Measurements from ENCODE around the gene GADD45B. TPM values are rescaled to one million over a fixed set of nuclear protein-coding genes. Genes with fewer than 3 reads are reported as not detected.

Gene GADD45B
- total and polyA plus RNA-seq, 10 of the 15 experiments (the other 5 are each of a cell fraction or from before 2014, with no cell fraction given): 2.4 to 180 (median 91.1) TPM

DNA sequence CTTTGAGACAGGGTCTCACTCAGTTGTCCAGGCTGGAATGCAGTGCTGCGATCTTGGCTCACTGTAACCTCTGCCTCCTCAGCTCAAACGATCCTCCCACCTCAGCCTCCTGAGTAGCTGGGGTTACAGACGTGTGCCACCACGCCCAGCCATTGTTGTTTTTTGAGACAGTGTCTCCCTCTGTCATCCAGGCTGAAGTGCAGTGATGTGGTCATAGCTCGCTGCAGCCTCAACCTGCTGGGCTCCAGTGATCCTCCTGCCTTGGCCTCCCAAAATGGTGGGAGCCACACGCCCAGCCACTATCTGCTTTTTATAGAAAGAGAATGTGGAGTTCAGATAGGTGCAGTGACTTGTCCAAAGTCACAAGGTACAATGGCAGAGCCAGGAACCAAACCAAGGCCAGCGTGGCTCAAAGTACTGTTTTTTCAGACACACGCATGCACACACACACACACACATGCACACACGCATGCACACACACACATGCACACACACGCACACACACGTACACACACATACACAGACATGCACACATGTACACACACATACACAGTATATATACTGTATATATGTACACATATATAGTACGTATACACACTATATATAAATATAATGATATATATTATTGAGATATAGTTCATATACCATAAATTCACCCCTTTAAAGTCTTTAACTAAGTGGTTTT is 6.6 kb downstream of the GADD45B start:
- DNase-seq (ENCODE audit: low read depth, low spot score) (no peak), FAIRE-seq (no peak), ATAC-seq (no peak)
- Histone ChIP-seq H3K9ac (ENCODE audit: control insufficient read depth, insufficient read depth, low read length) (no peak overlapping the region), H3K27ac (ENCODE audit: control insufficient read depth, insufficient read depth) (no peak overlapping the region), H3K27me3 (replicated peaks in 1 of 2; ENCODE audit: control insufficient read depth in 2 of 2, insufficient read depth in 2 of 2, low read length in 1 of 2) (no peaks in the 10 kb centered on the region), H4K20me1 (ENCODE audit: control insufficient read depth, insufficient read depth) (no peaks in the 10 kb centered on the region), H3K4me1 (ENCODE audit: control insufficient read depth, insufficient read depth, low read length) (peaks cover 8% of the 10 kb centered on the region), H3K4me2 (ENCODE audit: control insufficient read depth, insufficient read depth) (no peak overlapping the region), H3K36me3 (ENCODE audit: control insufficient read depth in 2 of 2, insufficient read depth in 2 of 2, low read length in 1 of 2) (peaks cover 2% of the 10 kb centered on the region in 2 experiments; a peak in 2 of 4 replicates), H3K79me2 (ENCODE audit: control insufficient read depth, insufficient read depth, low read length) (peaks cover 21% of the 10 kb centered on the region), H2AFZ (ENCODE audit: control insufficient read depth, low read depth, low read length) (no peak overlapping the region), H3K9me3 (replicated peaks; ENCODE audit: control insufficient read depth, insufficient read depth, low read length) (peaks cover 3% of the 10 kb centered on the region; the same call in 1 of the 3 replicates), H3K4me3 (no peak overlapping the region)
- SMC1A ChIA-PET (ENCODE audit: uncharacterized antibody, unreplicated experiment): no interaction called here
- CTCF ChIA-PET: no interaction called here
- RAD21 ChIA-PET (ENCODE audit: unreplicated experiment): no interaction called here
- in situ Hi-C loops (cut with MboI) (no loop called here), intact Hi-C loops (cut with micrococcal nuclease; ENCODE audit: unreplicated experiment) (no loop called here)
- no TSS peak for BruUV-seq (replicated peaks)
- POLR2A ChIA-PET: no interaction called here
- WGBS (ENCODE audit: insufficient coverage, insufficient replicate concordance, low lambda C conversion rate, missing lambda C conversion rate): 66% methylated on average over 12 of the region's 12 CpGs
- TF ChIP-seq, protein P1, sequence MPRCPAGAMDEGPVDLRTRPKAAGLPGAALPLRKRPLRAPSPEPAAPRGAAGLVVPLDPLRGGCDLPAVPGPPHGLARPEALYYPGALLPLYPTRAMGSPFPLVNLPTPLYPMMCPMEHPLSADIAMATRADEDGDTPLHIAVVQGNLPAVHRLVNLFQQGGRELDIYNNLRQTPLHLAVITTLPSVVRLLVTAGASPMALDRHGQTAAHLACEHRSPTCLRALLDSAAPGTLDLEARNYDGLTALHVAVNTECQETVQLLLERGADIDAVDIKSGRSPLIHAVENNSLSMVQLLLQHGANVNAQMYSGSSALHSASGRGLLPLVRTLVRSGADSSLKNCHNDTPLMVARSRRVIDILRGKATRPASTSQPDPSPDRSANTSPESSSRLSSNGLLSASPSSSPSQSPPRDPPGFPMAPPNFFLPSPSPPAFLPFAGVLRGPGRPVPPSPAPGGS (IDR thresholded peaks at IDR 0.05; ENCODE audit: borderline replicate concordance, insufficient read depth, low read depth, low read length, poor library complexity, severe bottlenecking): peak; percentile 56
- no peak for TF ChIP-seq TAF1 (IDR thresholded peaks at IDR 0.05; ENCODE audit: borderline replicate concordance, low read depth, low read length)
- TF ChIP-seq HCFC1 (IDR thresholded peaks at IDR 0.05; ENCODE audit: low read length): no peak
- no peak for TF ChIP-seq YBX1 (IDR thresholded peaks at IDR 0.05)
- no peak for TF ChIP-seq SIX5 (IDR thresholded peaks at IDR 0.05; ENCODE audit: low read depth, low read length, severe bottlenecking)

DNA sequence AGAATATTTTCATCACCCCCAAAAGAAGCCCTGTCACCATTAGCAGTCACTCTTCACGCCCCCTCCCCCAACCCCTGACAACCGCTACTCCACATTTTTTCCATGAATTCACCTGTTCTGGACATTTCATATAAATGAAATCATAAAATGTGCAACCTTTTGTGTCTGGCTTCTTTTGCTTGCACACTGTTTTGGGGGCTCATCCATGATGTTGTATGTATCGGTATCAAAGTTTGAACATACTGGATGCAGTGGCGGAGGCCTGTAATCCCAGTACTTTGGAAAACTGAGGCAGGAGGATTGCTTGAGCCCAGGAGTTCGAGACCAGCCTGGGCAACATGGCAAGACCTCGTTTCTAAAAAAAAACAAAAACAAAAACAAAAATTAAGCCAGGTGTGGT is 7.2 kb downstream of the GADD45B start:
- H3K27ac ChIP-seq (ENCODE audit: control insufficient read depth, insufficient read depth): no peak overlapping the region
- POLR2A ChIA-PET: no interaction called here
- H3K4me3 ChIP-seq: no peak overlapping the region
- DNase-seq (ENCODE audit: low read depth, low spot score): no peak
- H3K36me3 ChIP-seq (ENCODE audit: control insufficient read depth in 2 of 2, insufficient read depth in 2 of 2, low read length in 1 of 2): no peaks in the 10 kb centered on the region; a peak in 2 of 4 replicates
- H3K27me3 ChIP-seq (replicated peaks in 1 of 2; ENCODE audit: control insufficient read depth in 2 of 2, insufficient read depth in 2 of 2, low read length in 1 of 2): no peaks in the 10 kb centered on the region
- intact Hi-C loops (cut with micrococcal nuclease; ENCODE audit: unreplicated experiment): no loop called here
- BruUV-seq (replicated peaks): no TSS peak
- WGBS (ENCODE audit: insufficient coverage, insufficient replicate concordance, low lambda C conversion rate, missing lambda C conversion rate): 43% methylated on average over 6 of the region's 6 CpGs
- CTCF ChIA-PET: no interaction called here
- no peaks in the 10 kb centered on the region for H4K20me1 ChIP-seq (ENCODE audit: control insufficient read depth, insufficient read depth)
- peaks cover 8% of the 10 kb centered on the region for H3K4me1 ChIP-seq (ENCODE audit: control insufficient read depth, insufficient read depth, low read length)
- H3K9me3 ChIP-seq (replicated peaks; ENCODE audit: control insufficient read depth, insufficient read depth, low read length): peaks cover 3% of the 10 kb centered on the region; the same call in 1 of the 3 replicates
- H3K4me2 ChIP-seq (ENCODE audit: control insufficient read depth, insufficient read depth): no peak overlapping the region
- in situ Hi-C loops (cut with MboI): no loop called here
- no peak for ATAC-seq
- no peak overlapping the region for H3K9ac ChIP-seq (ENCODE audit: control insufficient read depth, insufficient read depth, low read length)
- RAD21 ChIA-PET (ENCODE audit: unreplicated experiment): no interaction called here
- H3K79me2 ChIP-seq (ENCODE audit: control insufficient read depth, insufficient read depth, low read length): peaks cover 15% of the 10 kb centered on the region
- SMC1A ChIA-PET (ENCODE audit: uncharacterized antibody, unreplicated experiment): no interaction called here
- FAIRE-seq: no peak
- H2AFZ ChIP-seq (ENCODE audit: control insufficient read depth, low read depth, low read length): no peak overlapping the region
- no peak for TF ChIP-seq CREB1 (IDR thresholded peaks at IDR 0.05; ENCODE audit: low read depth)
- TF ChIP-seq SUZ12 (IDR thresholded peaks at IDR 0.05; ENCODE audit: unreplicated experiment): no peak
- no peak for TF ChIP-seq RUNX3 (IDR thresholded peaks at IDR 0.05; ENCODE audit: low read length)
- no peak for TF ChIP-seq MEF2A (IDR thresholded peaks at IDR 0.05; ENCODE audit: insufficient read depth, low read depth, low read length)
- no peak for TF ChIP-seq CHD1 (IDR thresholded peaks at IDR 0.05; ENCODE audit: low read depth, low read length)
- no peak for TF ChIP-seq GATAD2B (conservative IDR thresholded peaks at IDR 0.05; ENCODE audit: low read depth)
- TF ChIP-seq, protein P2, sequence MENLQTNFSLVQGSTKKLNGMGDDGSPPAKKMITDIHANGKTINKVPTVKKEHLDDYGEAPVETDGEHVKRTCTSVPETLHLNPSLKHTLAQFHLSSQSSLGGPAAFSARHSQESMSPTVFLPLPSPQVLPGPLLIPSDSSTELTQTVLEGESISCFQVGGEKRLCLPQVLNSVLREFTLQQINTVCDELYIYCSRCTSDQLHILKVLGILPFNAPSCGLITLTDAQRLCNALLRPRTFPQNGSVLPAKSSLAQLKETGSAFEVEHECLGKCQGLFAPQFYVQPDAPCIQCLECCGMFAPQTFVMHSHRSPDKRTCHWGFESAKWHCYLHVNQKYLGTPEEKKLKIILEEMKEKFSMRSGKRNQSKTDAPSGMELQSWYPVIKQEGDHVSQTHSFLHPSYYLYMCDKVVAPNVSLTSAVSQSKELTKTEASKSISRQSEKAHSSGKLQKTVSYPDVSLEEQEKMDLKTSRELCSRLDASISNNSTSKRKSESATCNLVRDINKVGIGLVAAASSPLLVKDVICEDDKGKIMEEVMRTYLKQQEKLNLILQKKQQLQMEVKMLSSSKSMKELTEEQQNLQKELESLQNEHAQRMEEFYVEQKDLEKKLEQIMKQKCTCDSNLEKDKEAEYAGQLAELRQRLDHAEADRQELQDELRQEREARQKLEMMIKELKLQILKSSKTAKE (IDR thresholded peaks at IDR 0.05; ENCODE audit: low read depth, poor library complexity, severe bottlenecking): no peak
